ENCODE results near the gene TEKT5. TPM values are rescaled to one million over a fixed set of nuclear protein-coding genes. Genes with fewer than 3 reads are reported as not detected.
"Not testable (repeated sequence)": the region's sequence is repeated elsewhere in the genome, so short reads cannot be mapped to it uniquely, and the experiment has no call there.

The TEKT5 gene
- total RNA-seq, 4 donors from 2014 or later: 3.0 TPM; not detected in 3

GRCh38 chr16:10656618-10657017 is 38.1 kb downstream of the TEKT5 start:
- H3K4me3 ChIP-seq (replicated peaks in 1 of 3): no peak overlapping the region
- H3K27me3 ChIP-seq: no peaks in the 10 kb centered on the region
- intact Hi-C loops (cut with DNase I): no loop called here
- H3K4me1 ChIP-seq: peaks cover 4 to 6% of the 10 kb centered on the region in 2 donors
- H3K36me3 ChIP-seq: no peaks in the 10 kb centered on the region
- DNase-seq: no peak
- no peak for TF ChIP-seq CTCF (IDR thresholded peaks at IDR 0.05)
- TF ChIP-seq POLR2A (IDR thresholded peaks at IDR 0.05): no peak
- no peak overlapping the region for H3K27ac ChIP-seq
- H3K9me3 ChIP-seq: no peaks in the 10 kb centered on the region

- Histone ChIP-seq H3K4me3 (replicated peaks in 1 of 3) (no peak overlapping the region), H3K27me3 (no peaks in the 10 kb centered on the region)
- intact Hi-C loops (cut with DNase I): no loop called here
Observed at GRCh38 chr16:10655415-10655977, 39.2 kb downstream of the TEKT5 start.

GRCh38 chr16:10654592-10655414 is 39.9 kb downstream of the TEKT5 start:
- no peaks in the 10 kb centered on the region for H3K36me3 ChIP-seq
- H3K27me3 ChIP-seq: no peaks in the 10 kb centered on the region
- no peak overlapping the region for H3K27ac ChIP-seq
- TF ChIP-seq POLR2A (IDR thresholded peaks at IDR 0.05): no peak
- TF ChIP-seq CTCF (IDR thresholded peaks at IDR 0.05): no peak
- H3K4me1 ChIP-seq: peaks cover 4 to 6% of the 10 kb centered on the region in 2 donors
- no peaks in the 10 kb centered on the region for H3K9me3 ChIP-seq
- intact Hi-C loops (cut with DNase I): no loop called here
- H3K4me3 ChIP-seq (replicated peaks in 1 of 3): no peak overlapping the region
- WGBS, 2 donors: 60 to 61% methylated on average over 8 of the region's 8 CpGs
- no peak for DNase-seq

More at GRCh38 chr16:10655415-10655977, 39.2 kb downstream of the TEKT5 start:
- no peak for TF ChIP-seq POLR2A (IDR thresholded peaks at IDR 0.05)
- no peak for TF ChIP-seq CTCF (IDR thresholded peaks at IDR 0.05)
- DNase-seq: no peak
- Histone ChIP-seq H3K4me1 (peaks cover 4 to 6% of the 10 kb centered on the region in 2 donors), H3K36me3 (no peaks in the 10 kb centered on the region), H3K27ac (no peak overlapping the region), H3K9me3 (no peaks in the 10 kb centered on the region)

GRCh38 chr16:10652730-10653590 is 41.8 kb downstream of the TEKT5 start:
- Histone ChIP-seq H3K9me3 (no peaks in the 10 kb centered on the region), H3K4me1 (peaks cover 4 to 6% of the 10 kb centered on the region in 2 donors), H3K27ac (no peak overlapping the region), H3K4me3 (replicated peaks in 1 of 3) (no peak overlapping the region), H3K27me3 (no peaks in the 10 kb centered on the region), H3K36me3 (no peaks in the 10 kb centered on the region)
- DNase-seq: peak; percentile 46 to 55
- TF ChIP-seq POLR2A (IDR thresholded peaks at IDR 0.05) (no peak), CTCF (IDR thresholded peaks at IDR 0.05) (no peak)
- WGBS, 2 donors: 34 to 42% methylated on average over 3 to 4 of the region's 8 CpGs
- intact Hi-C loops (cut with DNase I): no loop called here

- H3K27me3 ChIP-seq; intact Hi-C loops (cut with DNase I); H3K4me3 ChIP-seq (replicated peaks in 1 of 3); H3K27ac ChIP-seq; DNase-seq; H3K36me3 ChIP-seq; H3K9me3 ChIP-seq; H3K4me1 ChIP-seq: not testable (repeated sequence)
- WGBS, 2 donors: 98 to 100% methylated on average over 1 of the region's 1 CpG
Observed at GRCh38 chr16:10649098-10649497, 45.6 kb downstream of the TEKT5 start.
